ENCODE results near the gene MIER1. TPM values are rescaled to one million over a fixed set of nuclear protein-coding genes. Genes with fewer than 3 reads are reported as not detected.

Gene MIER1
- 34.1 TPM for total RNA-seq

DNA sequence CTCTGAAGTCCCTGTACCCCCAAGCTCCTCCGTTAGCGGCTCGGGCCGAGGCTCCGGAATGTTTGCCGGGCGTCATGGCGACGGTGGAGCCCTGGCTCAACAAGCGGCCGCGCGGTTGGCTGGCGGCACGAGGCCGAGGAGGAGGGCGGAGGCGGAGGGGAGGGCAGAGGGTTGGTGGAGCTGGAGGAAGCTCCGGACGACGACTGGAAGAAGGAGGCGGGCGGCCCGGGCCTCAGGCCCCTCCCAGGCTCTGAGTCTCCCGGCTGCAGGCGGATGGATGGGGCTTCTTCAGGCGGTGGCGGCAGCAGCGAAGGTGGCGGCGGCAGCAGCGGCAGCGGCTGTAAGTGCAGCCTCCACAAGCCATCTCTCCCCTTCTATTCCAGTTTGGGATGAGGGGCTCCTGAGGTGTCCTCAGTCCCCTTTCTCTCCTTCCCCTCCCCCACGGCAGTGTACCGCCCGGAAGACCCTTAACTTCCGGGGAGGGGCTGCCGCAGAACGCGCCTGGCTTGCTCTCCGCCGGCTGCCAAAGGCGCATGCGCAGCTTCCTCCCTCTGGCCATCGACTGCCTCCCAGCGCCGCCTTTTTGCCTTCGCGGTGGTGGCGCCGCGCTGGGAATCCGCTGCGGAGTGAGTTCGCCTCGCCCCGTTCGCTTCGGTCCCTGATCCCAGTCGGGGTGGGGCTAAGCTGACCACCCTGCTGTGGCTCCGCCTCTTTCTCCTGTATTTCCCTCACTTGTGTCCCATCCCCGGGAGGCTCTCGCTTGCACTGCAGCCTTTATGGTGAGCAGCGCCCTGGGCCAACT lies at the start of gene MIER1, which contains the start of gene DNAI4:
Gene MIER1 (plus strand): TSS at position 235 of the 802 bp plus-strand sequence. CDS start 39 bp downstream, at position 274.
Gene DNAI4 (minus strand): TSS at position 101 of the 802 bp plus-strand sequence. CDS start 25 bp downstream, at position 76.

Other genes with a start within 250 kb of the MIER1 start
- 26.1 TPM for gene DYNLT5, start 172.5 kb upstream of the MIER1 start, total RNA-seq
- gene INSL5, start 123.7 kb upstream of the MIER1 start, total RNA-seq: not detected
- 81.0 TPM for gene DNAI4, start 134 bp upstream of the MIER1 start, total RNA-seq
- gene SLC35D1, start 129.2 kb downstream of the MIER1 start, total RNA-seq: 14.1 TPM
- 0.69 TPM for gene C1orf141, start 210.0 kb downstream of the MIER1 start, total RNA-seq
- gene IL23R, start 241.5 kb downstream of the MIER1 start, total RNA-seq: not detected

All from diencephalon (tissue), 1 donor.